IMR-90 (cell line): ENCODE results near the gene SPAG16. TPM values are rescaled to one million over a fixed set of nuclear protein-coding genes. Genes with fewer than 3 reads are reported as not detected.

ENCODE experiments used
- ATAC-seq: fragments of 200-7000 bp; cut with Tn5 transposase; 2 replicates; pipeline ENCODE4 v1.9.1; 2020; ENCODE audit warnings: low read depth, mild to moderate bottlenecking, moderate library complexity
- BruUV-seq: library from RNA; stranded (reverse); fragments of 400-500 nt; replicated peaks from 2 replicates; lab custom pipeline; 2021; lab: Mats Ljungman, UMichigan
- CTCF ChIA-PET: fragments of 300-600 bp; formaldehyde crosslinking; extraction: SDS; loops from one replicate; lab custom pipeline; 2021; ENCODE audit warnings: antibody characterized with exemption; lab: Yijun Ruan, JAX
- POLR2A ChIA-PET: fragments of 300-600 bp; sonication (Branson Sonifier 250); formaldehyde crosslinking; loops from one replicate; lab custom pipeline; 2022; ENCODE audit warnings: antibody characterized with exemption; ENCODE audit not compliant: unreplicated experiment; lab: Charles Lee
- DNase-seq: peaks from one replicate; pipeline ENCODE4 v3.0.0; 2013
- H2AFZ ChIP-seq: replicated peaks from 2 replicates; pipeline ENCODE3; 2013; ENCODE audit warnings: low read length, mild to moderate bottlenecking; ENCODE audit not compliant: poor library complexity
- H2AK5ac ChIP-seq: 2 replicates; pipeline ENCODE4 v1.6.1; 2013; ENCODE audit warnings: low read depth, low read length, inconsistent platforms
- H2AK9ac ChIP-seq: replicated peaks from 2 replicates; pipeline ENCODE3; 2013; ENCODE audit warnings: mild to moderate bottlenecking, low read depth, low read length, moderate library complexity; ENCODE audit not compliant: poor library complexity
- H2BK120ac ChIP-seq: 2 replicates; pipeline ENCODE4 v1.6.1; 2013; ENCODE audit warnings: low read depth, low read length, inconsistent platforms
- H2BK15ac ChIP-seq: 3 replicates; pipeline ENCODE4 v1.6.1; 2013; ENCODE audit warnings: low read depth, low read length, inconsistent platforms
- H2BK20ac ChIP-seq: 2 replicates; pipeline ENCODE4 v1.6.1; 2013; ENCODE audit warnings: low read depth, mild to moderate bottlenecking, inconsistent platforms, low read length, moderate library complexity
- H2BK5ac ChIP-seq: 2 replicates; pipeline ENCODE4 v1.6.1; 2013; ENCODE audit warnings: mild to moderate bottlenecking, low read depth, low read length, inconsistent platforms; ENCODE audit not compliant: poor library complexity, severe bottlenecking
- H3K14ac ChIP-seq: replicated peaks from 2 replicates; pipeline ENCODE4 v1.6.1; 2013; ENCODE audit warnings: low read depth, low read length, inconsistent platforms
- H3K18ac ChIP-seq: 2 replicates; pipeline ENCODE4 v1.6.1; 2013; ENCODE audit warnings: low read depth, low read length, control low read depth
- H3K23ac ChIP-seq: 2 replicates; pipeline ENCODE4 v1.6.1; 2013; ENCODE audit warnings: low read depth, low read length, inconsistent platforms
- H3K27ac ChIP-seq: 2 replicates; pipeline ENCODE4 v1.5.1; 2013; ENCODE audit warnings: mild to moderate bottlenecking, control low read depth, low read length; ENCODE audit not compliant: insufficient read depth
- H3K27me3 ChIP-seq: 2 replicates; pipeline ENCODE4 v1.6.1; 2013; ENCODE audit warnings: low read length; ENCODE audit not compliant: control insufficient read depth, insufficient read depth
- H3K36me3 ChIP-seq: 2 replicates; pipeline ENCODE4 v1.6.1; 2013; ENCODE audit warnings: low read length, mixed read lengths; ENCODE audit not compliant: control insufficient read depth, insufficient read depth
- H3K4ac ChIP-seq: 2 replicates; pipeline ENCODE4 v1.6.1; 2013; ENCODE audit warnings: low read depth, low read length, inconsistent platforms
- H3K4me1 ChIP-seq: 2 replicates; pipeline ENCODE4 v1.6.1; 2013; ENCODE audit warnings: low read length, mixed read lengths; ENCODE audit not compliant: control insufficient read depth, insufficient read depth
- H3K4me2 ChIP-seq: 2 replicates; pipeline ENCODE4 v1.6.1; 2013; ENCODE audit warnings: low read depth, mild to moderate bottlenecking, control low read depth, low read length, moderate library complexity
- H3K4me3 ChIP-seq: 2 replicates; pipeline ENCODE4 v1.5.1; 2013; ENCODE audit warnings: low read depth, mild to moderate bottlenecking, control low read depth, low read length, moderate library complexity; ENCODE audit not compliant: insufficient read depth
- H3K56ac ChIP-seq: 2 replicates; pipeline ENCODE4 v1.6.1; 2013; ENCODE audit warnings: low read length, inconsistent platforms; ENCODE audit not compliant: insufficient read depth; ENCODE audit errors: extremely low read depth
- H3K79me1 ChIP-seq, 2 experiments: 2 replicates each; pipeline ENCODE4 v1.6.1; 2013; ENCODE audit warnings: low read length in 2 of 2, inconsistent platforms in 1 of 2, low read depth in 1 of 2
- H3K9ac ChIP-seq: 2 replicates; pipeline ENCODE4 v1.6.1; 2013; ENCODE audit warnings: low read depth, low read length, control low read depth
- H3K9me1 ChIP-seq: 2 replicates; pipeline ENCODE4 v1.6.1; 2013; ENCODE audit warnings: low read length, inconsistent platforms; ENCODE audit not compliant: insufficient read depth
- H3K9me3 ChIP-seq: 2 replicates; pipeline ENCODE4 v1.6.1; 2013; ENCODE audit warnings: low read length; ENCODE audit not compliant: control insufficient read depth, insufficient read depth
- H4K20me1 ChIP-seq: 2 replicates; pipeline ENCODE4 v1.6.1; 2013; ENCODE audit warnings: low read length, inconsistent platforms; ENCODE audit not compliant: insufficient read depth
- H4K5ac ChIP-seq: 2 replicates; pipeline ENCODE4 v1.6.1; 2013; ENCODE audit warnings: mild to moderate bottlenecking, low read depth, low read length, control low read depth
- H4K8ac ChIP-seq, 2 experiments: 2 replicates each; pipeline ENCODE4 v1.6.1; 2013; ENCODE audit warnings: low read depth in 2 of 2, low read length in 2 of 2, control low read depth in 1 of 2, inconsistent platforms in 1 of 2
- H4K91ac ChIP-seq: 2 replicates; pipeline ENCODE4 v1.6.1; 2013; ENCODE audit warnings: low read depth, low read length, inconsistent platforms; ENCODE audit not compliant: insufficient read depth
- BHLHE40 ChIP-seq: fragments of 150-350 bp; IDR thresholded peaks from 2 replicates; pipeline ENCODE4 v1.6.1; 2016; ENCODE audit warnings: mild to moderate bottlenecking, low read depth, low read length
- CEBPB ChIP-seq: IDR thresholded peaks from 2 replicates; pipeline ENCODE4 v1.6.1; 2012; ENCODE audit warnings: low read depth, low read length, improper control_type of control experiment
- CHD1 ChIP-seq: IDR thresholded peaks from 2 replicates; pipeline ENCODE4 v1.6.1; 2012; ENCODE audit warnings: low read depth, low read length, improper control_type of control experiment
- FOS ChIP-seq: fragments of 150-350 bp; IDR thresholded peaks from 2 replicates; pipeline ENCODE4 v1.6.1; 2016; ENCODE audit warnings: low read depth, low read length
- MAFK ChIP-seq: IDR thresholded peaks from 2 replicates; pipeline ENCODE4 v1.6.1; 2012; ENCODE audit warnings: low read depth, low read length, improper control_type of control experiment
- MAZ ChIP-seq: IDR thresholded peaks from 2 replicates; pipeline ENCODE4 v1.6.1; 2012; ENCODE audit warnings: low read depth, mild to moderate bottlenecking, low read length, improper control_type of control experiment, moderate library complexity, borderline replicate concordance
- MXI1 ChIP-seq: IDR thresholded peaks from 2 replicates; pipeline ENCODE4 v1.6.1; 2012; ENCODE audit warnings: low read depth, mild to moderate bottlenecking, low read length, moderate library complexity, borderline replicate concordance
- NFE2L2 ChIP-seq: fragments of 150-350 bp; IDR thresholded peaks from 2 replicates; pipeline ENCODE4 v1.6.1; 2016; ENCODE audit warnings: low read depth, mild to moderate bottlenecking, low read length
- POLR2A ChIP-seq: IDR thresholded peaks from 2 replicates; pipeline ENCODE4 v1.6.1; 2012; ENCODE audit warnings: mild to moderate bottlenecking, low read depth, low read length
- RAD21 ChIP-seq: IDR thresholded peaks from 2 replicates; pipeline ENCODE4 v1.6.1; 2012; ENCODE audit warnings: low read length, improper control_type of control experiment
- RCOR1 ChIP-seq: IDR thresholded peaks from 2 replicates; pipeline ENCODE4 v1.6.1; 2012; ENCODE audit warnings: mild to moderate bottlenecking, low read length, improper control_type of control experiment; ENCODE audit not compliant: insufficient replicate concordance
- RFX5 ChIP-seq: IDR thresholded peaks from 2 replicates; pipeline ENCODE4 v1.8.0; 2012; ENCODE audit warnings: low read depth, mild to moderate bottlenecking, low read length, moderate library complexity
- SMC3 ChIP-seq: fragments of 150-350 bp; IDR thresholded peaks from 2 replicates; pipeline ENCODE4 v1.6.1; 2016; ENCODE audit warnings: low read depth, mild to moderate bottlenecking, antibody characterized with exemption, low read length, moderate library complexity
- WGBS, 2 experiments: methylation state at CpG; one replicate each; pipeline versions ENCODE4 v1.1.5 to v1.1.7; 2013; ENCODE audit warnings: missing lambda C conversion rate in 2 of 2; ENCODE audit not compliant: insufficient read length in 1 of 2; ENCODE audit errors: extremely low coverage in 2 of 2; 5-methylcytosine and 5-hydroxymethylcytosine counted together
- dilution Hi-C: fragments of 300-500 bp; cut with HindIII; formaldehyde crosslinking; loops from one replicate; pipeline ENCODE4 v1.14.3; 2018; ENCODE audit warnings: low sequenced_read_pairs; ENCODE audit not compliant: unreplicated experiment
- in situ Hi-C: fragments of 300-500 bp; cut with MboI; formaldehyde crosslinking; loops from 3 replicates; pipeline ENCODE4 v1.14.3; 2019; ENCODE audit warnings: low sequenced_read_pairs, inconsistent platforms, mixed read lengths
- intact Hi-C: fragments of 100-400 bp; cut with micrococcal nuclease; formaldehyde crosslinking; loops from 2 replicates; pipeline ENCODE4 v1.10.0; 2022
- polyA plus RNA-seq, 3 experiments: library from polyadenylated mRNA; depleted of rRNA; stranded (reverse); fragments of >200 nt; gene quantifications; 2 replicates each; pipeline ENCODE4 v1.2.3, GENCODE V29; 2012; ENCODE audit warnings: low replicate concordance in 1 of 3
- total RNA-seq: library from RNA; depleted of rRNA; stranded (reverse); fragments of >200 nt; gene quantifications from 2 replicates; pipeline ENCODE4 v1.2.3, GENCODE V29; 2012
- TF ChIP-seq, protein P1 (sequence below): conservative IDR thresholded peaks from 2 replicates; pipeline ENCODE4 v1.5.1; 2012; ENCODE audit warnings: mild to moderate bottlenecking, low read depth, low read length, improper control_type of control experiment
- TF ChIP-seq, protein P2 (sequence below): fragments of 150-350 bp; IDR thresholded peaks from 2 replicates; pipeline ENCODE4 v1.6.1; 2017; ENCODE audit warnings: mild to moderate bottlenecking, antibody characterized with exemption, low read length, low read depth
- TF ChIP-seq, protein P3 (sequence below): fragments of 150-350 bp; IDR thresholded peaks from 2 replicates; pipeline ENCODE4 v1.6.1; 2016; ENCODE audit warnings: low read depth, mild to moderate bottlenecking, low read length, moderate library complexity, borderline replicate concordance

SPAG16 gene
- total and polyA plus RNA-seq, 2 of the 4 experiments (the other 2 are of a cell fraction), result 7.3 to 13.5 TPM

DNA sequence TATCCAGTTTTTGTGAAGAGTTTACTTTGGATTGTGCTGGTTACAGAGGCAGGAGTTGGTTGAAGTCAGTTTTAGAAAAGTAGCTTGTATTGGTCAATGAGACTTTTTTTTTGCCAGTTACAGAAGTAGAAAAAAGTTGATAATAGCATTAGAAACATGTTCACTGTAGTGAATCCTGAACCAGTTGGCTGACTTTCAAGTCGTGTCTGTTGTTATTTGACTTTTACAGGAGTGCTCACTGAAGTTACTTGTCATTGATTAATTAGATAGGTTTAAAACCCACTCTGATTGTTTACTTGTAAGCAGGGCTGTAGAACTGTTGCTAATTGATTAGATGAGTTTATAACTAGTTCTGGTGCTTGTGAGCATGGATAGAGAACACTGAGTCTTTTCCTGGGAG, 814.5 kb downstream of the SPAG16 start:
- Histone ChIP-seq H2BK120ac (no peak overlapping the region), H2AK5ac (no peak overlapping the region), H3K27ac (no peak overlapping the region), H2AK9ac (no peak overlapping the region), H4K5ac (no peak overlapping the region), H2BK15ac (no peak overlapping the region), H3K4me2 (no peak overlapping the region), H4K91ac (no peak overlapping the region), H3K36me3 (no peaks in the 10 kb centered on the region), H3K56ac (no peak overlapping the region), H4K20me1 (no peaks in the 10 kb centered on the region), H3K14ac (no peak overlapping the region), H3K27me3 (no peaks in the 10 kb centered on the region), H3K9me1 (no peaks in the 10 kb centered on the region), H3K4me1 (0 out of 2 replicates have a peak, but pooled peaks cover 2% of the 10 kb centered on the region), H4K8ac (no peak overlapping the region), H2BK20ac (no peak overlapping the region), H2BK5ac (no peak overlapping the region), H3K9ac (no peak overlapping the region), H3K4ac (no peak overlapping the region), H2AFZ (no peak overlapping the region), H3K4me3 (no peak overlapping the region), H3K18ac (no peak overlapping the region), H3K23ac (no peak overlapping the region), H3K79me1 (no peaks in the 10 kb centered on the region), H3K9me3 (no peaks in the 10 kb centered on the region)
- in situ Hi-C loops, result no loop called here
- DNase-seq, result no peak
- intact Hi-C loops, result no loop called here
- dilution Hi-C loops, result no loop called here
- no peak for ATAC-seq
- no peak for TF ChIP-seq CHD1
- no peak for TF ChIP-seq MXI1
- TF ChIP-seq RFX5, result no peak
- TF ChIP-seq, protein P1, sequence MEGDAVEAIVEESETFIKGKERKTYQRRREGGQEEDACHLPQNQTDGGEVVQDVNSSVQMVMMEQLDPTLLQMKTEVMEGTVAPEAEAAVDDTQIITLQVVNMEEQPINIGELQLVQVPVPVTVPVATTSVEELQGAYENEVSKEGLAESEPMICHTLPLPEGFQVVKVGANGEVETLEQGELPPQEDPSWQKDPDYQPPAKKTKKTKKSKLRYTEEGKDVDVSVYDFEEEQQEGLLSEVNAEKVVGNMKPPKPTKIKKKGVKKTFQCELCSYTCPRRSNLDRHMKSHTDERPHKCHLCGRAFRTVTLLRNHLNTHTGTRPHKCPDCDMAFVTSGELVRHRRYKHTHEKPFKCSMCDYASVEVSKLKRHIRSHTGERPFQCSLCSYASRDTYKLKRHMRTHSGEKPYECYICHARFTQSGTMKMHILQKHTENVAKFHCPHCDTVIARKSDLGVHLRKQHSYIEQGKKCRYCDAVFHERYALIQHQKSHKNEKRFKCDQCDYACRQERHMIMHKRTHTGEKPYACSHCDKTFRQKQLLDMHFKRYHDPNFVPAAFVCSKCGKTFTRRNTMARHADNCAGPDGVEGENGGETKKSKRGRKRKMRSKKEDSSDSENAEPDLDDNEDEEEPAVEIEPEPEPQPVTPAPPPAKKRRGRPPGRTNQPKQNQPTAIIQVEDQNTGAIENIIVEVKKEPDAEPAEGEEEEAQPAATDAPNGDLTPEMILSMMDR, result no peak
- TF ChIP-seq, protein P2, sequence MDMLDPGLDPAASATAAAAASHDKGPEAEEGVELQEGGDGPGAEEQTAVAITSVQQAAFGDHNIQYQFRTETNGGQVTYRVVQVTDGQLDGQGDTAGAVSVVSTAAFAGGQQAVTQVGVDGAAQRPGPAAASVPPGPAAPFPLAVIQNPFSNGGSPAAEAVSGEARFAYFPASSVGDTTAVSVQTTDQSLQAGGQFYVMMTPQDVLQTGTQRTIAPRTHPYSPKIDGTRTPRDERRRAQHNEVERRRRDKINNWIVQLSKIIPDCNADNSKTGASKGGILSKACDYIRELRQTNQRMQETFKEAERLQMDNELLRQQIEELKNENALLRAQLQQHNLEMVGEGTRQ, result no peak
- no peak for TF ChIP-seq MAFK
- no peak for TF ChIP-seq POLR2A
- TF ChIP-seq CEBPB, result no peak
- TF ChIP-seq, protein P3, sequence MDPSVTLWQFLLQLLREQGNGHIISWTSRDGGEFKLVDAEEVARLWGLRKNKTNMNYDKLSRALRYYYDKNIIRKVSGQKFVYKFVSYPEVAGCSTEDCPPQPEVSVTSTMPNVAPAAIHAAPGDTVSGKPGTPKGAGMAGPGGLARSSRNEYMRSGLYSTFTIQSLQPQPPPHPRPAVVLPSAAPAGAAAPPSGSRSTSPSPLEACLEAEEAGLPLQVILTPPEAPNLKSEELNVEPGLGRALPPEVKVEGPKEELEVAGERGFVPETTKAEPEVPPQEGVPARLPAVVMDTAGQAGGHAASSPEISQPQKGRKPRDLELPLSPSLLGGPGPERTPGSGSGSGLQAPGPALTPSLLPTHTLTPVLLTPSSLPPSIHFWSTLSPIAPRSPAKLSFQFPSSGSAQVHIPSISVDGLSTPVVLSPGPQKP, result no peak
- no peak for TF ChIP-seq MAZ
- TF ChIP-seq RAD21, result no peak
- no peak for TF ChIP-seq BHLHE40
- no peak for TF ChIP-seq SMC3
- TF ChIP-seq NFE2L2, result no peak
- no peak for TF ChIP-seq FOS
- no peak for TF ChIP-seq RCOR1
- WGBS, 2 experiments, result 0% methylated on average over 1 of the region's 1 CpG; no CpG with 5 or more reads in 1 of the 2 experiments
- ChIA-PET CTCF (no interaction called here), POLR2A (no interaction called here)
- BruUV-seq, result no TSS peak
